Activated naive CD4-positive, alpha-beta T cell treated with anti-CD3 and anti-CD28 coated beads, Interleukin-2, amount 10 ng/mL, durations not matched to agents 7 days and 5 days (primary cell): ENCODE measurements around the gene AHI1.

Source experiments
- CTCF ChIA-PET: fragments of 350-600 bp; sonication (Branson Sonifier 250); formaldehyde crosslinking; loops from one replicate; lab custom pipeline; 2021; ENCODE audit warnings: antibody characterized with exemption; lab: Charles Lee
- DNase-seq: peaks from one replicate; pipeline ENCODE4 v3.0.0-alpha.2; 2020
- H3K27ac Mint-ChIP-seq: one replicate; pipeline ENCODE4 v1.8.0; 2021; ENCODE audit warnings: mild to moderate bottlenecking, moderate library complexity, mixed read lengths
- H3K27me3 Mint-ChIP-seq: one replicate; pipeline ENCODE4 v1.8.0; 2021; ENCODE audit warnings: mild to moderate bottlenecking, mixed read lengths
- H3K36me3 Mint-ChIP-seq: one replicate; pipeline ENCODE4 v1.8.0; 2021; ENCODE audit warnings: mixed read lengths
- H3K4me1 Mint-ChIP-seq: one replicate; pipeline ENCODE4 v1.8.0; 2021; ENCODE audit warnings: mixed read lengths
- H3K4me3 Mint-ChIP-seq: one replicate; pipeline ENCODE4 v1.8.0; 2021; ENCODE audit warnings: mild to moderate bottlenecking, moderate library complexity, mixed read lengths
- H3K9me3 Mint-ChIP-seq: one replicate; pipeline ENCODE4 v1.8.0; 2021; ENCODE audit warnings: mixed read lengths

Gene AHI1

GRCh38 chr6:135334169-135334568 lies 163.4 kb downstream of the AHI1 start:
- Mint-ChIP-seq H3K4me1 (no peaks in the 10 kb centered on the region), H3K9me3 (no peaks in the 10 kb centered on the region), H3K27me3 (no peaks in the 10 kb centered on the region), H3K27ac (no peak overlapping the region), H3K4me3 (no peak overlapping the region), H3K36me3 (no peaks in the 10 kb centered on the region)
- CTCF ChIA-PET, result interaction anchor here (0.6 kb wide), 1 partner anchor 415 kb away, joined by 3 read pairs; no protein-coding TSS in a partner anchor
- no peak for DNase-seq

DNA sequence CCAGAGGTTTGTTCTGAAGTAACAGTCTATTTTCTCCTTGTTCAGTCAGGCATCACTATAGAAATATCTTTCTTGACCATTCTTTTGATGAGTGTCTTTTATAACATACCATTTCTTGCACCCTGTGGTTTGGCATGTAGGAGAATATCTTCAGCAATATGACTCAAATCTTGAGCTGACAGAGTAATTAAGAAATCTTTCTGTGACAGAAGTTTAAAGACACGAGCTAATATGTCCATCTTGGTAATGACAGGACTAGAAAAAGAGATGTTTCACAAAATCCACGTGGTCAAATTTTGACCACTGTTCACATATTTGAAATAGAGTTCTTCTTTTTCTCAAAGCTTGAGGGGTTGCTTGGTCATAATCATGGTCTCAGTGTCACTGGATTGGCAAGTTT lies 166.5 kb downstream of the AHI1 start:
- H3K36me3 Mint-ChIP-seq, result no peaks in the 10 kb centered on the region
- CTCF ChIA-PET, result no interaction called here
- H3K4me1 Mint-ChIP-seq, result no peaks in the 10 kb centered on the region
- no peaks in the 10 kb centered on the region for H3K27me3 Mint-ChIP-seq
- H3K27ac Mint-ChIP-seq, result no peak overlapping the region
- no peak for DNase-seq
- no peak overlapping the region for H3K4me3 Mint-ChIP-seq
- H3K9me3 Mint-ChIP-seq, result no peaks in the 10 kb centered on the region

DNA sequence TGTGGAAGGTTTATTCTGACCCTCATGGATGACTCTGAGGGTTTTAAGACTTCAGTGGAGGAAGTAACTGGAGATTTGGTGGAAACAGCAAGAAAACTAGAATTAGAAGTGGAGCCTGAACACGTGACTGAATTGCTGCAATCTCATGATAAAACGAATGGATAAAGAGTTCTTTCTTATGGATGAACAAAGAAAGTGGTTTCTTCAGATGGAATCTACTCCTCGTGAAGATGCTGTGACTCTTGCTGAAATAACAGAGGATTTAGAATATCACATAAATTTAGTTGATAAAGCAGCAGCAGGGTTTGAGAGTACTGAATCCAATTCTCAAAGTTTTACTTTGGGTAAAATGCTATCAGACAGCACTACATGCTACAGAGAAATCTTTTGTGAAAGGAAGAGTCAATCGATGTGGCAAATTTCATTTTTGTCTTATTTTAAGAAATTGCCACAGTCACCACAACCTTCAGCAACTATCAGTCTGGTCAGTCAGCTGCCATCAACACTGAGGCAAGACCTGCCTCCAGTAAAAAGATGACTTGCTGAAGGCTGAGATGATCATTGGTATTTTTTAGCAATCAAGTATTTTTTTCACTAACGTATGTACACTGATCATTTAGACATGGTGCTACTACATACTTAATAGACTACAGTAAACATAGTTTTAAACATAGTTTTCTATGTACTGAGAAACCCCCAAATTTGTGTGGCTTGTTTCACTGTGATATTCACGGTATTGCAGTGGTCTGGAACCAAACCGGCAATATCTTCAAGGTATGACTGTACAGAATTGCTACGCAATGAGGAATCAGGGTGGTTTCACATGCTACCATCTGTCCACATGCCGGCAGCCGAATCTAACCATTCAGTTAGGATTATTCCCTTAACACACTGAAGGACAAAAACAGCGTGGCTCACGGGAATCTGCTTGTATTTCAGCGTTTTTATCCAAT lies 167.4 kb downstream of the AHI1 start:
- no peak for DNase-seq
- H3K27ac Mint-ChIP-seq, result no peak overlapping the region
- H3K9me3 Mint-ChIP-seq, result no peaks in the 10 kb centered on the region
- no peaks in the 10 kb centered on the region for H3K36me3 Mint-ChIP-seq
- CTCF ChIA-PET, result no interaction called here
- H3K4me1 Mint-ChIP-seq, result peaks cover 2% of the 10 kb centered on the region
- no peaks in the 10 kb centered on the region for H3K27me3 Mint-ChIP-seq
- no peak overlapping the region for H3K4me3 Mint-ChIP-seq

DNA sequence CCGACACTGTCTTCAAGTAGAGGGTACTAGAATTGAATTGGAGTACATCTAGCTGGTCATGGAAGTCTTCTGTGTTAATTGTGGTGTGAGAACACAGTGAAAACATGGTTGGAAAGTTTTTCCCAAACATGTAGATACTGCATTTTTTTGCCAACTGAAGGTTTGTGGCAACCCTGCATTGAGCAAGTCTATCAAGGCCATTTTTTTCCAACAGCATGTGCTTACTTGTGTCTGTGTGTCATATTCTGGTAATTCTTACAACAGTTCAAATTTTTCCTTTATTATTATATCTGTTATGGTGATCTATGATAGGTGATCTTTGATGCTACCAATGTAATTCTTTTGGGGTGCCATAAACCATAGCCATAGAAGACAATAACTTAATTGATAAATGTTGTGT lies 169.4 kb downstream of the AHI1 start:
- no peak for DNase-seq
- CTCF ChIA-PET, result no interaction called here
- Mint-ChIP-seq H3K9me3 (no peaks in the 10 kb centered on the region), H3K27me3 (no peaks in the 10 kb centered on the region), H3K36me3 (no peaks in the 10 kb centered on the region), H3K4me3 (no peak overlapping the region), H3K27ac (no peak overlapping the region), H3K4me1 (peaks cover 5% of the 10 kb centered on the region)

DNA sequence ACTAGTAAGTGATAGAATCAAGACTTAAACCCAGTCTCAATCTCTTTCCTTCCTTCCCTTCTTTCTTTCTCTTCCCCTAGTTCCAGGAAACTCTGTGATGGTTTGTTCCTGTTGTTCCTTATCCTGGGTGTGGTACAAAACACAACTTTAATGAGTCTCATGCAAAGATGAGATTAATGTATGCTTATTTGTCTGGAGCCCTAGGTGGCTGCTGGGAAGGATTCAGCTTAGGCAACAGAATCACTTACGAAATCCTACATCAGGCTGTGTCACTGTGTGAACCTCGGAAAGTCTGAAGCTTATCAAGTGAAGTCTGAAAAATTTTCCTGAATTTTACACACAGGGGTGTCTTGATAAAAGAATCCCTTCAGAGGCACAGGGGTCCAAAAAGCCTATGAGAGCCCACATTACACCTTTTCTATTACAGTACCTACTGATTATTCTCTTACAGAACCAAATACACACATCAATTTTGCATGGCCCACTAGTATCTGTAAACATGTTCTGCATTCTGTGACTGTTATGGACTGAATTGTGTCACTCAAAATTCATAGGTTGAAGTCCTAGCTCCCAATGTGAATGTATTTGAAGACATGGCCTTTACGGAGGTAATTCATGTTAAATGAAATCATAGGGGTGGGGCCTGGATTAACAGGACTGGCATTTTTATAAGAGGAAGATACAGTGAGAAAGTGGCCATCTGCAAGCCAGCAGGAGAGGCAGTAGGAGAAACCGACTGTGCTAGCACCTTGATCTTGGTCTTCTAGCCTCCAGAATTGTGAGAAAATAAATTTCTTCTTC lies 171.7 kb downstream of the AHI1 start:
- CTCF ChIA-PET, result no interaction called here

DNA sequence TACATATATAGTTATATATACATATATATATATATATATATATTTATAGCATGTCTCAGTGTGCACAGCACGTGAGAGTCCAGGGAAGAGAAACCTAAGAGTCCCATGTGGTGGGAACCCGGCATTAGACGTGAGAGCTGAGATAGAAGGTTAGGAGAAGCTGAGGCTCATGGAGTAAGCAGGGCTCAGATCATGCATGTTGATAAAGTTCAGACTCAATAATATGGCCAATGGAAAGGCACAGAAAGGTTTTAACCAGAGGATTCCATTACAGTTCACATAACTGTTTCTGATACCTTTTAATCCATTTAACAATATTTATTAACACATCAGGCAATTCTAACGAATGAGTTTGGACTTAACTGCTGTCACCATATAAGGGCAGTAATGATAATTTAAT lies 173.0 kb downstream of the AHI1 start:
- no peak overlapping the region for H3K4me3 Mint-ChIP-seq
- H3K36me3 Mint-ChIP-seq, result peaks cover 2% of the 10 kb centered on the region
- DNase-seq, result no peak
- no peak overlapping the region for H3K27ac Mint-ChIP-seq
- H3K4me1 Mint-ChIP-seq, result peaks cover 11% of the 10 kb centered on the region
- CTCF ChIA-PET, result no interaction called here
- H3K27me3 Mint-ChIP-seq, result no peaks in the 10 kb centered on the region
- H3K9me3 Mint-ChIP-seq, result no peaks in the 10 kb centered on the region

More for the DNA sequence above, 171.7 kb downstream of the AHI1 start:
- Mint-ChIP-seq H3K27ac (no peak overlapping the region), H3K27me3 (no peaks in the 10 kb centered on the region), H3K36me3 (peaks cover 2% of the 10 kb centered on the region), H3K9me3 (no peaks in the 10 kb centered on the region), H3K4me1 (peaks cover 11% of the 10 kb centered on the region), H3K4me3 (no peak overlapping the region)
- DNase-seq, result no peak

GRCh38 chr6:135323979-135324378 lies 173.6 kb downstream of the AHI1 start:
- CTCF ChIA-PET, result no interaction called here
- DNase-seq, result no peak
- Mint-ChIP-seq H3K36me3 (peaks cover 2% of the 10 kb centered on the region), H3K4me1 (peaks cover 11% of the 10 kb centered on the region), H3K27ac (no peak overlapping the region), H3K27me3 (no peaks in the 10 kb centered on the region), H3K4me3 (no peak overlapping the region), H3K9me3 (no peaks in the 10 kb centered on the region)

DNA sequence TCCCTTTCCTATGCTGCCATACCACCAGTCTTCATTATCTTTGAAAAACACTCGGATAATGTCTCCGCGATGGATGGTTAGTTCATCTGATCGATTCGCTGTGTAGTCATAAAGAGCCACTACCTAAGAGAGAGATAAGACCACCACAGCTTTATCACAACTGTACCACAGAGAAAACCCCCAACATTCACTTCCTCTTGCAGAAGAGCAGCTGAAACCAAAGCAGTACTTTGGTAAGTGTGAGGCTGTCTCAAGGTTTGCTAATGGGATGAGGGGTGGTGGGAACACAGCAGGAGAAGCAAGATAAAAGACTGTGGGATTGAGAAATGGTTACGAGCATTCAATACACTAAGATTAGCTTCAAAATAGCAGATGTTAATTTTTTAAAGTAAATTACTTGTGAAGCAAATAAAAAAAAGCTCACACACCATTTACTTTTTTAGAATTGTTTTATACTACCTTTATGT lies 174.3 kb downstream of the AHI1 start:
- Mint-ChIP-seq H3K4me1 (peaks cover 11% of the 10 kb centered on the region), H3K9me3 (no peaks in the 10 kb centered on the region), H3K4me3 (no peak overlapping the region), H3K27me3 (no peaks in the 10 kb centered on the region), H3K27ac (no peak overlapping the region), H3K36me3 (peaks cover 2% of the 10 kb centered on the region)
- CTCF ChIA-PET, result no interaction called here
- DNase-seq, result no peak

DNA sequence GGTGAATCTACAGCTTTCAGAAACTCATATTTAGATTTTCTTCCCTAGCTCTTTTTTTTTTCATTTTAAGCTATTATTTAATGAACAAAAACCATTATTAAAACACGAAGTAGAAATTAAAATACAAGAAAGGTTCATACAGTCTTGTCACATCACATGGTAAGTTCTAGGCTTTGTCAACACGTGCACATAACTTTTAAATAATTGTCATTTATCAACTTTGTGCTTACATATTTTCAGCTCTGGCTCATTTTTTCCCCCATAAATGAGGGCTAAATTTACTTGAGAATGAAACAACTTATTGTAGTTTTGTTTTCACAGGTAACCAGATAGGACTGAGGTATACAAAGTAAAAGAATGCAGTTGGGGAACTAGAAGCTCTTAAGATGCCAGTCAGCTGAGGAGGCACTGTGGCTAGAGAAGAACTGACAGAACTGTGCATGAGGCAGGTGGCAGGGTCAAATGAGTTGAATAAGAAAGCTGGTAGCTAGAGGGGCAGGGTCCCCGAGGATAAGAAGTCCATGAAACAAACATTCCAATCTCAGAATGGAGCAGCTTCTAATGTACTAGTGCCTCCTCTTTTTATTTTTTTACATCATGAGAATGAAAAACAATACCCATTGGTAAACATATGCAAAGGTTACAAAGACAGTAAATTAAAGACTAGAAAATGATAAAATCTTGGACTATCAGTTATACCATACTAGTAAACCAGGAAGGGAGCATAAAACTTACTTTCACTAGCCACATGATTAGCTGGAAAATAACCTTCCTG lies 174.9 kb downstream of the AHI1 start:
- no peak for DNase-seq
- H3K4me3 Mint-ChIP-seq, result no peak overlapping the region
- no peak overlapping the region for H3K27ac Mint-ChIP-seq
- H3K36me3 Mint-ChIP-seq, result peaks cover 2% of the 10 kb centered on the region
- CTCF ChIA-PET, result no interaction called here
- peaks cover 11% of the 10 kb centered on the region for H3K4me1 Mint-ChIP-seq
- H3K9me3 Mint-ChIP-seq, result no peaks in the 10 kb centered on the region
- no peaks in the 10 kb centered on the region for H3K27me3 Mint-ChIP-seq

- Mint-ChIP-seq H3K9me3 (no peaks in the 10 kb centered on the region), H3K36me3 (peaks cover 2% of the 10 kb centered on the region), H3K27me3 (no peaks in the 10 kb centered on the region), H3K4me3 (no peak overlapping the region), H3K27ac (no peak overlapping the region), H3K4me1 (peaks cover 11% of the 10 kb centered on the region)
- CTCF ChIA-PET, result interaction anchor here (0.5 kb wide), 1 partner anchor 1347 kb away, joined by 3 read pairs; no protein-coding TSS in a partner anchor
- DNase-seq, result no peak
These were observed 176.6 kb downstream of the AHI1 start for GRCh38 chr6:135320721-135321621.

DNA sequence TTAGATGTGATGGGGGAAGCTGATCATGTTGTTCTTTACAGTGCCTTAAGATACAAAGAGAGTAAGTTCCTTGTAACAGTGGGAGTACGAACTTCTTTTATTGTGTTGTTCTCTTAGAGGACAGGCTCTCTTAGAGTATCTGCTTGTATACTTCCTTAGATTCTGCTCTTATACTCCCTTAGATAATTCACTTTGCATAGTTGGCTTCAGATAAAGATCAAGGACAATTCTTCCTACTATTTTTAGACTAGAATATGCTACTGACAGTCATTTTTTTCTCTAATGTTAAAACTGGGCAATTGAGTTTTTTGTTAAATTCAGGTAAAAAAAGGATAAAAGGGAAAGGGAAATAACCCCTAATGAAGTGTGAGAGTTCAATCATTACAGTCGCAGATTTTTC lies 177.7 kb downstream of the AHI1 start:
- no peak overlapping the region for H3K4me3 Mint-ChIP-seq
- CTCF ChIA-PET, result no interaction called here
- H3K27ac Mint-ChIP-seq, result no peak overlapping the region
- no peak for DNase-seq
- peaks cover 8% of the 10 kb centered on the region for H3K4me1 Mint-ChIP-seq
- no peaks in the 10 kb centered on the region for H3K27me3 Mint-ChIP-seq
- no peaks in the 10 kb centered on the region for H3K9me3 Mint-ChIP-seq
- H3K36me3 Mint-ChIP-seq, result peaks cover 2% of the 10 kb centered on the region

- CTCF ChIA-PET, result no interaction called here
- no peak overlapping the region for H3K27ac Mint-ChIP-seq
- H3K9me3 Mint-ChIP-seq, result no peaks in the 10 kb centered on the region
- H3K36me3 Mint-ChIP-seq, result peaks cover 2% of the 10 kb centered on the region
- no peak overlapping the region for H3K4me3 Mint-ChIP-seq
- peaks cover 8% of the 10 kb centered on the region for H3K4me1 Mint-ChIP-seq
- no peak for DNase-seq
- H3K27me3 Mint-ChIP-seq, result no peaks in the 10 kb centered on the region
These were observed 178.6 kb downstream of the AHI1 start for GRCh38 chr6:135318738-135319469.

DNA sequence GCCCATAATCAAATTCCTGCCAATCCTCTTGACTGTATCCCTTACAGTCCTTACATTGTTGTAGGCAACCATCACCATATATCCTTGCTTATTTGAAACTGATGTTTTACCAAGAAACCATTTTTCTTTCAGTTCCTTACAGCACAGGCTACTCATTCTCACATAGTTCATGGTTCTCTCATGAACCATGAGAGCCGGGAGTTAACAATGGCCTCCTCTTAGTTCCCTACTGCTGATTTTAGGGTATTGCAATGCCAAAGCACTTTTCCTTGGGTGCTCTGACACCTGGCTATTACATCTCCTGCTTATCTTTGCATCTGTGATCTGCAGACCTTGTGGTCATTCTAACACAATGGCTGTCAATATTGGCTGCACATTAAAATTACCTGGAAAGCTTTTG lies 183.0 kb downstream of the AHI1 start:
- DNase-seq, result no peak
- Mint-ChIP-seq H3K9me3 (no peaks in the 10 kb centered on the region), H3K27me3 (no peaks in the 10 kb centered on the region), H3K4me3 (no peak overlapping the region), H3K36me3 (no peaks in the 10 kb centered on the region), H3K4me1 (no peaks in the 10 kb centered on the region), H3K27ac (no peak overlapping the region)
- CTCF ChIA-PET, result interaction anchor here (0.6 kb wide), 1 partner anchor 1792 kb away, joined by 4 read pairs; no protein-coding TSS in a partner anchor
